HepG2 (cell line): ENCODE results near the gene U2AF2. TPM values are rescaled to one million over a fixed set of nuclear protein-coding genes. Genes with fewer than 3 reads are reported as not detected.

ENCODE experiments used
- BHLHE40 ChIP-seq: IDR thresholded peaks from 2 replicates; pipeline ENCODE4 v1.6.1; 2011; ENCODE audit warnings: low read length, improper control_type of control experiment
- CENPX ChIP-seq: sonication (generic); formaldehyde crosslinking; IDR thresholded peaks from 2 replicates; pipeline ENCODE4 v1.9.0; 2021; ENCODE audit warnings: mild to moderate bottlenecking, missing genetic modification reagents, moderate library complexity
- CHD2 ChIP-seq: IDR thresholded peaks from 2 replicates; pipeline ENCODE4 v1.6.1; 2011; ENCODE audit warnings: low read depth, low read length, improper control_type of control experiment
- GPN1 ChIP-seq: sonication (generic); formaldehyde crosslinking; IDR thresholded peaks from 2 replicates; pipeline ENCODE4 v1.5.1; 2020; ENCODE audit warnings: missing genetic modification reagents, borderline replicate concordance
- IRF2 ChIP-seq: IDR thresholded peaks from 2 replicates; pipeline ENCODE4 v1.6.1; 2018; ENCODE audit warnings: missing genetic modification reagents, missing compliant biosample characterization
- KDM5B ChIP-seq: sonication (generic); formaldehyde crosslinking; IDR thresholded peaks from 2 replicates; pipeline ENCODE4 v1.4.0; 2020; ENCODE audit warnings: missing genetic modification reagents, mild to moderate bottlenecking, borderline replicate concordance
- NFIB ChIP-seq: sonication (generic); formaldehyde crosslinking; IDR thresholded peaks from 2 replicates; pipeline ENCODE4 v1.9.0; 2021; ENCODE audit warnings: missing genetic modification reagents, mild to moderate bottlenecking, borderline replicate concordance
- RELA ChIP-seq: sonication (generic); formaldehyde crosslinking; IDR thresholded peaks from 2 replicates; pipeline ENCODE4 v1.4.0; 2020; ENCODE audit warnings: missing genetic modification reagents
- SMAD3 ChIP-seq: sonication (generic); formaldehyde crosslinking; IDR thresholded peaks from 2 replicates; pipeline ENCODE4 v1.4.0; 2020; ENCODE audit warnings: missing genetic modification reagents
- TBL1XR1 ChIP-seq: fragments of 150-350 bp; IDR thresholded peaks from 2 replicates; pipeline ENCODE4 v1.6.1; 2014; ENCODE audit warnings: borderline replicate concordance, low read length; ENCODE audit not compliant: partially characterized antibody
- ZNF253 ChIP-seq: sonication (generic); formaldehyde crosslinking; IDR thresholded peaks from 2 replicates; pipeline ENCODE4 v1.8.0; 2022; ENCODE audit warnings: mild to moderate bottlenecking, missing genetic modification reagents, borderline replicate concordance
- ZNF460 ChIP-seq: sonication (generic); formaldehyde crosslinking; IDR thresholded peaks from 2 replicates; pipeline ENCODE4 v1.5.1; 2020; ENCODE audit warnings: missing genetic modification reagents, mild to moderate bottlenecking, borderline replicate concordance
- ZNF549 ChIP-seq: sonication (generic); formaldehyde crosslinking; IDR thresholded peaks from 2 replicates; pipeline ENCODE4 v1.5.0; 2020; ENCODE audit warnings: missing genetic modification reagents
- ZNF619 ChIP-seq: sonication (generic); formaldehyde crosslinking; IDR thresholded peaks from 2 replicates; pipeline ENCODE4 v1.4.0; 2020; ENCODE audit warnings: mild to moderate bottlenecking, missing genetic modification reagents
- polyA plus RNA-seq, 8 experiments: library from polyadenylated mRNA; depleted of rRNA in 3 of 8; stranded (reverse) in 7 of 8; unstranded in 1 of 8; fragments of >200 nt; fragmentation: Illumina TruSeq in 4 of 8; extraction: Trizol in 4 of 8; gene quantifications; 2 replicates each; pipeline versions ENCODE4 v1.2.1 to v1.2.3, GENCODE V29; 2011 to 2016; ENCODE audit warnings: low read depth in 4 of 8, missing spikeins in 1 of 8, mixed read lengths in 1 of 8; ENCODE audit not compliant: insufficient read depth in 1 of 8
- total RNA-seq, 5 experiments: library from RNA; depleted of rRNA; stranded (reverse); fragments of >200 nt; fragmentation: Illumina TruSeq; extraction: Trizol; gene quantifications; 2 replicates each; pipeline ENCODE4 v1.2.3, GENCODE V29; 2016; ENCODE audit warnings: low read depth in 1 of 5
- TF ChIP-seq, protein P1 (sequence below): sonication (generic); formaldehyde crosslinking; IDR thresholded peaks from 2 replicates; pipeline ENCODE4 v1.4.0; 2020; ENCODE audit warnings: missing genetic modification reagents, borderline replicate concordance
- TF ChIP-seq, protein P2 (sequence below): IDR thresholded peaks from 2 replicates; pipeline ENCODE4 v1.6.1; 2016; ENCODE audit warnings: missing compliant biosample characterization, missing genetic modification reagents, borderline replicate concordance
- TF ChIP-seq, protein P3 (sequence below): sonication (generic); formaldehyde crosslinking; IDR thresholded peaks from 2 replicates; pipeline ENCODE4 v1.4.0; 2020; ENCODE audit warnings: mild to moderate bottlenecking, missing genetic modification reagents
- TF ChIP-seq, protein P4 (sequence below): fragments of 450-650 bp; IDR thresholded peaks from 2 replicates; pipeline ENCODE4 v1.6.1; 2017
- TF ChIP-seq, protein P5 (sequence below): sonication (generic); formaldehyde crosslinking; IDR thresholded peaks from 2 replicates; pipeline ENCODE4 v1.9.0; 2021; ENCODE audit warnings: missing genetic modification reagents, borderline replicate concordance

The U2AF2 gene
- total and polyA plus RNA-seq, 2 of the 13 experiments (the other 11 are each of a cell fraction or from before 2014, with no cell fraction given), result 84.3 to 124 TPM

DNA sequence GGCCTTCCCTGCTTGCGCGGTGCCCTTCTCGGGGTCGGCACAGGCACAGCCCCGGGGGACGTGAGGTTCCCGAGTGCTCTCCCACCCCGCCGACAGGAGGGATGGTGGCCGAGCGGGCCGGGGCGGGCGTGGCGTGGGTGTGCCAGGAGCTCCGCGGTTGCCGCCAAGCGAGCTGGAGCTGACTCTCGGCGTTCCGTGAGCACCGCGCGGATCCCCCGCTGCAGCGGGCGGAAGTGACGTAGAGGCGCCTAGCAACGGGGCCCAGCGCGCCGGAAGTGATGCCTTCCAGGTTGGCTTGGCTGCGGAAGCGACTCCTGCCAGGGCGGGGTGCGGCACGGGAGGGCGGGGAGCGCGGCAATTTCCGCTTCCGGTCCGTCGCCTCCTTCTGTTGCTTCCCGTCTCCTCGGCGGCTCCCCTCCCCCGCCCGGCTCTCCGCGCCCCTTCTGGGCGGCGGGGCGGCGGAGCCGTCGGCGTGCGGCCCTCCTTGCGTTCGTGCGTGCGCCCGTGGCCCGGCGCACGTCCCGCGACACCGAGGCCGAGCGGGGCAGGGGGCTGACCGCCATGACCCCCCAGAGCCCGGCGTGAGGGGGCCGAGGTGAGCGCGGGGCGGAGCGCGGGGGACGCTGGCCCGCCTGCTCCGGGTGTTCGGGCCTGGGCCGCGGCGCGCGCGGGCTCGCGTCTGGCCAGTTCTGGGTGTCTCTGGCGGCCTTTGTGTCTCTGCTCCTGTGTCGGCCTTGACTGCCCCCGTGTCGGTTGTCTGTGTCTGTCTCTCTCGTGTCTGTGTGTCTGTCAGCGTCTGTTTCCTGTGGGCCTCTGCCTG, 20.2 kb downstream of the U2AF2 start, which contains the start of gene EPN1 (continued):
- TF ChIP-seq ZNF549 (CRISPR knock-in tag) (no peak), CHD2 (peak; percentile 53; the same call in 1 of the 2 replicates), SMAD3 (CRISPR knock-in tag) (0 out of 2 replicates have a peak, but pooled peaks have one; percentile 21), BHLHE40 (peak; percentile 77), NFIB (CRISPR knock-in tag) (no peak), IRF2 (CRISPR knock-in tag) (peak; percentile 87), ZNF253 (CRISPR knock-in tag) (no peak), RELA (CRISPR knock-in tag) (no peak; the same call in 1 of the 2 replicates), GPN1 (CRISPR knock-in tag) (no peak), TBL1XR1 (no peak), ZNF460 (CRISPR knock-in tag) (no peak), CENPX (no peak), ZNF619 (CRISPR knock-in tag) (no peak), KDM5B (CRISPR knock-in tag) (peak; percentile 48; the same call in 1 of the 2 replicates)
- TF ChIP-seq, protein P1, sequence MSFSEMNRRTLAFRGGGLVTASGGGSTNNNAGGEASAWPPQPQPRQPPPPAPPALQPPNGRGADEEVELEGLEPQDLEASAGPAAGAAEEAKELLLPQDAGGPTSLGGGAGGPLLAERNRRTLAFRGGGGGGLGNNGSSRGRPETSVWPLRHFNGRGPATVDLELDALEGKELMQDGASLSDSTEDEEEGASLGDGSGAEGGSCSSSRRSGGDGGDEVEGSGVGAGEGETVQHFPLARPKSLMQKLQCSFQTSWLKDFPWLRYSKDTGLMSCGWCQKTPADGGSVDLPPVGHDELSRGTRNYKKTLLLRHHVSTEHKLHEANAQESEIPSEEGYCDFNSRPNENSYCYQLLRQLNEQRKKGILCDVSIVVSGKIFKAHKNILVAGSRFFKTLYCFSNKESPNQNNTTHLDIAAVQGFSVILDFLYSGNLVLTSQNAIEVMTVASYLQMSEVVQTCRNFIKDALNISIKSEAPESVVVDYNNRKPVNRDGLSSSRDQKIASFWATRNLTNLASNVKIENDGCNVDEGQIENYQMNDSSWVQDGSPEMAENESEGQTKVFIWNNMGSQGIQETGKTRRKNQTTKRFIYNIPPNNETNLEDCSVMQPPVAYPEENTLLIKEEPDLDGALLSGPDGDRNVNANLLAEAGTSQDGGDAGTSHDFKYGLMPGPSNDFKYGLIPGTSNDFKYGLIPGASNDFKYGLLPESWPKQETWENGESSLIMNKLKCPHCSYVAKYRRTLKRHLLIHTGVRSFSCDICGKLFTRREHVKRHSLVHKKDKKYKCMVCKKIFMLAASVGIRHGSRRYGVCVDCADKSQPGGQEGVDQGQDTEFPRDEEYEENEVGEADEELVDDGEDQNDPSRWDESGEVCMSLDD, result no peak
- TF ChIP-seq, protein P2, sequence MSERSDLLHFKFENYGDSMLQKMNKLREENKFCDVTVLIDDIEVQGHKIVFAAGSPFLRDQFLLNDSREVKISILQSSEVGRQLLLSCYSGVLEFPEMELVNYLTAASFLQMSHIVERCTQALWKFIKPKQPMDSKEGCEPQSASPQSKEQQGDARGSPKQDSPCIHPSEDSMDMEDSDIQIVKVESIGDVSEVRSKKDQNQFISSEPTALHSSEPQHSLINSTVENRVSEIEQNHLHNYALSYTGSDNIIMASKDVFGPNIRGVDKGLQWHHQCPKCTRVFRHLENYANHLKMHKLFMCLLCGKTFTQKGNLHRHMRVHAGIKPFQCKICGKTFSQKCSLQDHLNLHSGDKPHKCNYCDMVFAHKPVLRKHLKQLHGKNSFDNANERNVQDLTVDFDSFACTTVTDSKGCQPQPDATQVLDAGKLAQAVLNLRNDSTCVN (CRISPR knock-in tag), result 0 out of 2 replicates have a peak, but pooled peaks have one; percentile 54
- TF ChIP-seq, protein P3, sequence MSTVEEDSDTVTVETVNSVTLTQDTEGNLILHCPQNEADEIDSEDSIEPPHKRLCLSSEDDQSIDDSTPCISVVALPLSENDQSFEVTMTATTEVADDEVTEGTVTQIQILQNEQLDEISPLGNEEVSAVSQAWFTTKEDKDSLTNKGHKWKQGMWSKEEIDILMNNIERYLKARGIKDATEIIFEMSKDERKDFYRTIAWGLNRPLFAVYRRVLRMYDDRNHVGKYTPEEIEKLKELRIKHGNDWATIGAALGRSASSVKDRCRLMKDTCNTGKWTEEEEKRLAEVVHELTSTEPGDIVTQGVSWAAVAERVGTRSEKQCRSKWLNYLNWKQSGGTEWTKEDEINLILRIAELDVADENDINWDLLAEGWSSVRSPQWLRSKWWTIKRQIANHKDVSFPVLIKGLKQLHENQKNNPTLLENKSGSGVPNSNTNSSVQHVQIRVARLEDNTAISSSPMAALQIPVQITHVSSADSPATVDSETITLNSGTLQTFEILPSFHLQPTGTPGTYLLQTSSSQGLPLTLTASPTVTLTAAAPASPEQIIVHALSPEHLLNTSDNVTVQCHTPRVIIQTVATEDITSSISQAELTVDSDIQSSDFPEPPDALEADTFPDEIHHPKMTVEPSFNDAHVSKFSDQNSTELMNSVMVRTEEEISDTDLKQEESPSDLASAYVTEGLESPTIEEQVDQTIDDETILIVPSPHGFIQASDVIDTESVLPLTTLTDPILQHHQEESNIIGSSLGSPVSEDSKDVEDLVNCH (CRISPR knock-in tag), result no peak
- TF ChIP-seq, protein P4, sequence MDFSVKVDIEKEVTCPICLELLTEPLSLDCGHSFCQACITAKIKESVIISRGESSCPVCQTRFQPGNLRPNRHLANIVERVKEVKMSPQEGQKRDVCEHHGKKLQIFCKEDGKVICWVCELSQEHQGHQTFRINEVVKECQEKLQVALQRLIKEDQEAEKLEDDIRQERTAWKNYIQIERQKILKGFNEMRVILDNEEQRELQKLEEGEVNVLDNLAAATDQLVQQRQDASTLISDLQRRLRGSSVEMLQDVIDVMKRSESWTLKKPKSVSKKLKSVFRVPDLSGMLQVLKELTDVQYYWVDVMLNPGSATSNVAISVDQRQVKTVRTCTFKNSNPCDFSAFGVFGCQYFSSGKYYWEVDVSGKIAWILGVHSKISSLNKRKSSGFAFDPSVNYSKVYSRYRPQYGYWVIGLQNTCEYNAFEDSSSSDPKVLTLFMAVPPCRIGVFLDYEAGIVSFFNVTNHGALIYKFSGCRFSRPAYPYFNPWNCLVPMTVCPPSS, result no peak
- TF ChIP-seq, protein P5, sequence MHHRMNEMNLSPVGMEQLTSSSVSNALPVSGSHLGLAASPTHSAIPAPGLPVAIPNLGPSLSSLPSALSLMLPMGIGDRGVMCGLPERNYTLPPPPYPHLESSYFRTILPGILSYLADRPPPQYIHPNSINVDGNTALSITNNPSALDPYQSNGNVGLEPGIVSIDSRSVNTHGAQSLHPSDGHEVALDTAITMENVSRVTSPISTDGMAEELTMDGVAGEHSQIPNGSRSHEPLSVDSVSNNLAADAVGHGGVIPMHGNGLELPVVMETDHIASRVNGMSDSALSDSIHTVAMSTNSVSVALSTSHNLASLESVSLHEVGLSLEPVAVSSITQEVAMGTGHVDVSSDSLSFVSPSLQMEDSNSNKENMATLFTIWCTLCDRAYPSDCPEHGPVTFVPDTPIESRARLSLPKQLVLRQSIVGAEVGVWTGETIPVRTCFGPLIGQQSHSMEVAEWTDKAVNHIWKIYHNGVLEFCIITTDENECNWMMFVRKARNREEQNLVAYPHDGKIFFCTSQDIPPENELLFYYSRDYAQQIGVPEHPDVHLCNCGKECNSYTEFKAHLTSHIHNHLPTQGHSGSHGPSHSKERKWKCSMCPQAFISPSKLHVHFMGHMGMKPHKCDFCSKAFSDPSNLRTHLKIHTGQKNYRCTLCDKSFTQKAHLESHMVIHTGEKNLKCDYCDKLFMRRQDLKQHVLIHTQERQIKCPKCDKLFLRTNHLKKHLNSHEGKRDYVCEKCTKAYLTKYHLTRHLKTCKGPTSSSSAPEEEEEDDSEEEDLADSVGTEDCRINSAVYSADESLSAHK (CRISPR knock-in tag), result no peak
